ENCODE data around the gene MPZL2. TPM values are rescaled to one million over a fixed set of nuclear protein-coding genes. Genes with fewer than 3 reads are reported as not detected.

The MPZL2 gene
- total and polyA plus RNA-seq, 2 of the 13 experiments (the other 11 are each of a cell fraction or from before 2014, with no cell fraction given) = 27.9 to 53.7 TPM

- TF ChIP-seq CSRNP1 (CRISPR knock-in tag; IDR thresholded peaks at IDR 0.05) (no peak), HMGXB4 (CRISPR knock-in tag; IDR thresholded peaks at IDR 0.05; ENCODE audit: borderline replicate concordance in 1 of 2, low read depth in 1 of 2) (no peak), HOXD1 (CRISPR knock-in tag; IDR thresholded peaks at IDR 0.05) (no peak), SETDB1 (CRISPR knock-in tag; IDR thresholded peaks at IDR 0.05; ENCODE audit: borderline replicate concordance) (no peak), TEAD3 (CRISPR knock-in tag; optimal IDR thresholded peaks at IDR 0.05; ENCODE audit: borderline replicate concordance) (no peak), ZFYVE20 (CRISPR knock-in tag; IDR thresholded peaks at IDR 0.05; ENCODE audit: borderline replicate concordance, low read depth) (no peak), ZNF614 (CRISPR knock-in tag; IDR thresholded peaks at IDR 0.05; ENCODE audit: borderline replicate concordance) (0 out of 2 replicates have a peak, but pooled peaks have one; percentile 44), POLR2G (IDR thresholded peaks at IDR 0.05; ENCODE audit: low read depth, low read length) (no peak), SMC3 (IDR thresholded peaks at IDR 0.05; ENCODE audit: low read length) (peak; percentile 4; the same call in 1 of the 2 replicates), ESRRA (CRISPR knock-in tag; IDR thresholded peaks at IDR 0.05; ENCODE audit: low read depth) (no peak), TFAP4 (IDR thresholded peaks at IDR 0.05; ENCODE audit: borderline replicate concordance, low read depth) (peak; percentile 83; the same call in 1 of the 2 replicates), CBX2 (IDR thresholded peaks at IDR 0.05; ENCODE audit: low read depth, low read length) (no peak), CBX2 (CRISPR knock-in tag; IDR thresholded peaks at IDR 0.05; ENCODE audit: low read depth) (no peak), ZNF512B (CRISPR knock-in tag; IDR thresholded peaks at IDR 0.05; ENCODE audit: borderline replicate concordance) (no peak), ZNF781 (CRISPR knock-in tag; IDR thresholded peaks at IDR 0.05; ENCODE audit: borderline replicate concordance, not compliant biosample characterization) (no peak), SNAPC5 (CRISPR knock-in tag; IDR thresholded peaks at IDR 0.05; ENCODE audit: borderline replicate concordance) (no peak), ZBTB34 (CRISPR knock-in tag; IDR thresholded peaks at IDR 0.05) (no peak), ZNF879 (CRISPR knock-in tag; IDR thresholded peaks at IDR 0.05) (no peak), FOXK1 (CRISPR knock-in tag; IDR thresholded peaks at IDR 0.05; ENCODE audit: borderline replicate concordance, low read depth) (peak; percentile 28; the same call in 1 of the 2 replicates), GFI1 (CRISPR knock-in tag; IDR thresholded peaks at IDR 0.05; ENCODE audit: borderline replicate concordance) (peak; percentile 29; the same call in 1 of the 2 replicates), DNMT3B (CRISPR knock-in tag; conservative IDR thresholded peaks at IDR 0.05) (no peak)
Observed at GRCh38 chr11:118247041-118247440, 17.1 kb downstream of the MPZL2 start (continued).
